Naive B cell (primary cell): ENCODE results near the gene FOSL2. TPM values are rescaled to one million over a fixed set of nuclear protein-coding genes. Genes with fewer than 3 reads are reported as not detected.

Source experiments
- ATAC-seq, 2 donors: fragments of 150-1000 bp; cut with Tn5 transposase; 2 replicates each; pipeline ENCODE4 v1.10.0; 2021; ENCODE audit warnings: low read depth in 2 of 2, mild to moderate bottlenecking in 2 of 2, moderate library complexity in 2 of 2
- DNase-seq: peaks from one replicate; pipeline ENCODE4 v3.0.0; 2022
- H3K27ac Mint-ChIP-seq, 6 donors: one replicate each; pipeline ENCODE4 v1.8.0; 2020 to 2022; ENCODE audit warnings: mild to moderate bottlenecking in 6 of 6, mixed read lengths in 6 of 6, moderate library complexity in 5 of 6, inconsistent platforms in 2 of 6
- H3K27me3 Mint-ChIP-seq, 3 donors: one replicate each; pipeline ENCODE4 v1.8.0; 2021 to 2022; ENCODE audit warnings: mixed read lengths in 3 of 3, mild to moderate bottlenecking in 1 of 3
- H3K36me3 Mint-ChIP-seq, 2 donors: one replicate each; pipeline ENCODE4 v1.8.0; 2020 to 2022; ENCODE audit warnings: mixed read lengths in 2 of 2, inconsistent platforms in 1 of 2, mild to moderate bottlenecking in 1 of 2
- H3K4me1 Mint-ChIP-seq, 3 donors: one replicate each; pipeline ENCODE4 v1.8.0; 2020 to 2022; ENCODE audit warnings: mixed read lengths in 3 of 3, inconsistent platforms in 1 of 3, mild to moderate bottlenecking in 1 of 3, moderate library complexity in 1 of 3
- H3K4me3 Mint-ChIP-seq, 8 donors: one replicate each; pipeline ENCODE4 v1.8.0; 2020 to 2022; ENCODE audit warnings: mild to moderate bottlenecking in 8 of 8, mixed read lengths in 8 of 8, moderate library complexity in 8 of 8, inconsistent platforms in 2 of 8
- H3K9me3 Mint-ChIP-seq, 7 donors: one replicate each; pipeline ENCODE4 v1.8.0; 2020 to 2022; ENCODE audit warnings: mixed read lengths in 7 of 7, mild to moderate bottlenecking in 5 of 7, inconsistent platforms in 2 of 7, moderate library complexity in 1 of 7
- polyA plus RNA-seq, 6 donors: library from polyadenylated mRNA; unstranded; fragments of 300-500 nt; fragmentation: Illumina TruSeq; gene quantifications; one replicate each; pipeline ENCODE4 v1.2.3, GENCODE V29; 2021; ENCODE audit warnings: low read depth in 6 of 6

FOSL2 gene
- polyA plus RNA-seq, 6 donors from 2014 or later, result 0.06 to 0.77 (median 0.11) TPM

- no peak overlapping the region for H3K4me3 Mint-ChIP-seq
- H3K27ac Mint-ChIP-seq, result peak overlapping the region in 1 of 6 donors; percentile 6
- no peaks in the 10 kb centered on the region for H3K9me3 Mint-ChIP-seq
- ATAC-seq (no peak), DNase-seq (no peak)
- H3K27me3 Mint-ChIP-seq, result peaks cover 0 to 8% (median 0%) of the 10 kb centered on the region in 3 donors
- H3K36me3 Mint-ChIP-seq, result no peaks in the 10 kb centered on the region
- peaks cover 4 to 15% (median 12%) of the 10 kb centered on the region in 3 donors for H3K4me1 Mint-ChIP-seq
Measured at GRCh38 chr2:28407131-28407975, 14.7 kb downstream of the FOSL2 start.

GRCh38 chr2:28407976-28408690, 15.5 kb downstream of the FOSL2 start:
- ATAC-seq, result no peak
- no peaks in the 10 kb centered on the region for H3K9me3 Mint-ChIP-seq
- H3K36me3 Mint-ChIP-seq, result no peaks in the 10 kb centered on the region
- peaks cover 4 to 15% (median 12%) of the 10 kb centered on the region in 3 donors for H3K4me1 Mint-ChIP-seq
- H3K27me3 Mint-ChIP-seq, result peaks cover 0 to 8% (median 0%) of the 10 kb centered on the region in 3 donors
- H3K27ac Mint-ChIP-seq, result no peak overlapping the region
- no peak overlapping the region for H3K4me3 Mint-ChIP-seq
- no peak for DNase-seq

- Mint-ChIP-seq H3K27me3 (peaks cover 0 to 8% (median 0%) of the 10 kb centered on the region in 3 donors), H3K4me3 (no peak overlapping the region), H3K27ac (no peak overlapping the region), H3K4me1 (peaks cover 4 to 15% (median 12%) of the 10 kb centered on the region in 3 donors), H3K36me3 (no peaks in the 10 kb centered on the region), H3K9me3 (no peaks in the 10 kb centered on the region)
- ATAC-seq (peak in 1 of 2 donors; percentile 22), DNase-seq (no peak)
Measured at GRCh38 chr2:28408764-28409599, 16.3 kb downstream of the FOSL2 start.

- H3K4me3 Mint-ChIP-seq, result peak overlapping the region in 2 of 8 donors; percentile 15 to 62
- DNase-seq, result no peak
- peaks cover 0 to 8% (median 0%) of the 10 kb centered on the region in 3 donors for H3K27me3 Mint-ChIP-seq
- no peaks in the 10 kb centered on the region for H3K9me3 Mint-ChIP-seq
- H3K4me1 Mint-ChIP-seq, result peaks cover 4 to 15% (median 12%) of the 10 kb centered on the region in 3 donors
- no peaks in the 10 kb centered on the region for H3K36me3 Mint-ChIP-seq
- H3K27ac Mint-ChIP-seq, result peak overlapping the region in 1 of 6 donors; percentile 56
- no peak for ATAC-seq
Measured at GRCh38 chr2:28411166-28411755, 18.6 kb downstream of the FOSL2 start.

- H3K36me3 Mint-ChIP-seq, result no peaks in the 10 kb centered on the region
- no peaks in the 10 kb centered on the region for H3K9me3 Mint-ChIP-seq
- H3K4me1 Mint-ChIP-seq, result peaks cover 4 to 17% (median 12%) of the 10 kb centered on the region in 3 donors
- H3K27me3 Mint-ChIP-seq, result peaks cover 0 to 8% (median 0%) of the 10 kb centered on the region in 3 donors
- H3K27ac Mint-ChIP-seq, result no peak overlapping the region
- DNase-seq, result no peak
- ATAC-seq, result no peak
- no peak overlapping the region for H3K4me3 Mint-ChIP-seq
Measured at GRCh38 chr2:28411956-28412609, 19.4 kb downstream of the FOSL2 start.

- no peak for ATAC-seq
- peak overlapping the region in 1 of 8 donors; percentile 48 for H3K4me3 Mint-ChIP-seq
- H3K36me3 Mint-ChIP-seq, result no peaks in the 10 kb centered on the region
- peaks cover 4 to 17% (median 12%) of the 10 kb centered on the region in 3 donors for H3K4me1 Mint-ChIP-seq
- H3K27me3 Mint-ChIP-seq, result peaks cover 0 to 8% (median 0%) of the 10 kb centered on the region in 3 donors
- no peaks in the 10 kb centered on the region for H3K9me3 Mint-ChIP-seq
- H3K27ac Mint-ChIP-seq, result no peak overlapping the region
- DNase-seq, result no peak
Measured at GRCh38 chr2:28412625-28413151, 20.0 kb downstream of the FOSL2 start.

- H3K9me3 Mint-ChIP-seq, result no peaks in the 10 kb centered on the region
- H3K27me3 Mint-ChIP-seq, result peaks cover 0 to 8% (median 0%) of the 10 kb centered on the region in 3 donors
- H3K4me3 Mint-ChIP-seq, result no peak overlapping the region
- no peak overlapping the region for H3K27ac Mint-ChIP-seq
- H3K4me1 Mint-ChIP-seq, result peaks cover 4 to 17% (median 12%) of the 10 kb centered on the region in 3 donors
- no peak for DNase-seq
- no peaks in the 10 kb centered on the region for H3K36me3 Mint-ChIP-seq
- no peak for ATAC-seq
Measured at GRCh38 chr2:28413152-28413898, 20.7 kb downstream of the FOSL2 start.

- no peak for DNase-seq
Measured at GRCh38 chr2:28413899-28414295, 21.2 kb downstream of the FOSL2 start.

GRCh38 chr2:28414583-28414982, 21.9 kb downstream of the FOSL2 start:
- no peaks in the 10 kb centered on the region for H3K9me3 Mint-ChIP-seq
- H3K4me1 Mint-ChIP-seq, result peaks cover 4 to 14% (median 12%) of the 10 kb centered on the region in 3 donors
- H3K27me3 Mint-ChIP-seq, result peaks cover 0 to 8% (median 0%) of the 10 kb centered on the region in 3 donors
- H3K36me3 Mint-ChIP-seq, result no peaks in the 10 kb centered on the region
- H3K4me3 Mint-ChIP-seq, result no peak overlapping the region
- peak overlapping the region in 1 of 6 donors; percentile 38 for H3K27ac Mint-ChIP-seq
- DNase-seq, result no peak
- ATAC-seq, result no peak

More at GRCh38 chr2:28413899-28414295, 21.2 kb downstream of the FOSL2 start:
- Mint-ChIP-seq H3K27ac (no peak overlapping the region), H3K9me3 (no peaks in the 10 kb centered on the region), H3K36me3 (no peaks in the 10 kb centered on the region), H3K4me1 (peaks cover 4 to 17% (median 12%) of the 10 kb centered on the region in 3 donors), H3K27me3 (peaks cover 0 to 8% (median 0%) of the 10 kb centered on the region in 3 donors), H3K4me3 (no peak overlapping the region)
- no peak for ATAC-seq

GRCh38 chr2:28415010-28415409, 22.4 kb downstream of the FOSL2 start:
- no peak for ATAC-seq
- Mint-ChIP-seq H3K36me3 (no peaks in the 10 kb centered on the region), H3K4me1 (peaks cover 4 to 13% (median 10%) of the 10 kb centered on the region in 3 donors), H3K4me3 (no peak overlapping the region), H3K27me3 (peaks cover 0 to 8% (median 0%) of the 10 kb centered on the region in 3 donors), H3K27ac (no peak overlapping the region), H3K9me3 (no peaks in the 10 kb centered on the region)
- DNase-seq, result no peak

GRCh38 chr2:28415715-28416114, 23.1 kb downstream of the FOSL2 start:
- H3K27me3 Mint-ChIP-seq, result peaks cover 0 to 6% (median 0%) of the 10 kb centered on the region in 3 donors
- no peak overlapping the region for H3K4me3 Mint-ChIP-seq
- DNase-seq (no peak), ATAC-seq (no peak)
- H3K4me1 Mint-ChIP-seq, result peaks cover 0 to 6% (median 3%) of the 10 kb centered on the region in 3 donors
- no peaks in the 10 kb centered on the region for H3K9me3 Mint-ChIP-seq
- H3K36me3 Mint-ChIP-seq, result no peaks in the 10 kb centered on the region
- H3K27ac Mint-ChIP-seq, result no peak overlapping the region
